Kidney epithelial cell (primary cell): Measurements from ENCODE around the gene ARHGAP1. TPM values are rescaled to one million over a fixed set of nuclear protein-coding genes. Genes with fewer than 3 reads are reported as not detected.

Experiments used
- DNase-seq: peaks from one replicate; pipeline ENCODE4 v3.0.0-alpha.2; 2010; ENCODE audit warnings: low read depth
- H3K27me3 ChIP-seq: 2 replicates; pipeline ENCODE4 v1.6.0; 2011; ENCODE audit warnings: low read length; ENCODE audit not compliant: control insufficient read depth, insufficient read depth
- H3K36me3 ChIP-seq: 2 replicates; pipeline ENCODE4 v1.5.1; 2011; ENCODE audit warnings: low read length; ENCODE audit not compliant: control insufficient read depth, insufficient read depth
- H3K4me3 ChIP-seq: 2 replicates; pipeline ENCODE4 v1.5.1; 2011; ENCODE audit warnings: low read depth, mild to moderate bottlenecking, control low read depth, low read length
- CTCF ChIP-seq: IDR thresholded peaks from 2 replicates; pipeline ENCODE4 v1.5.1; 2011; ENCODE audit warnings: mild to moderate bottlenecking, moderate library complexity, low read length, control low read depth, inconsistent platforms; ENCODE audit not compliant: insufficient read depth, poor library complexity, severe bottlenecking
- total RNA-seq: library from RNA; depleted of rRNA; stranded (reverse); fragments of >200 nt; gene quantifications from 2 replicates; pipeline ENCODE4 v1.2.3, GENCODE V29; 2015

ARHGAP1 gene
- total RNA-seq, 1 donor from 2014 or later: 51.6 TPM

GRCh38 chr11:46697723-46698122, 2.7 kb downstream of the ARHGAP1 start:
- Histone ChIP-seq H3K36me3 (peaks cover 4% of the 10 kb centered on the region), H3K4me3 (no peak overlapping the region), H3K27me3 (no peaks in the 10 kb centered on the region)
- TF ChIP-seq CTCF: no peak
- DNase-seq: no peak

- no peak for DNase-seq
- peaks cover 4% of the 10 kb centered on the region for H3K36me3 ChIP-seq
These were observed 3.1 kb downstream of the ARHGAP1 start for GRCh38 chr11:46697303-46697702.

GRCh38 chr11:46696212-46696558, 4.2 kb downstream of the ARHGAP1 start:
- TF ChIP-seq CTCF: no peak
- H3K36me3 ChIP-seq: peaks cover 4% of the 10 kb centered on the region
- no peak for DNase-seq
- no peak overlapping the region for H3K4me3 ChIP-seq
- H3K27me3 ChIP-seq: no peaks in the 10 kb centered on the region

More at GRCh38 chr11:46697303-46697702, 3.1 kb downstream of the ARHGAP1 start:
- no peak overlapping the region for H3K4me3 ChIP-seq
- TF ChIP-seq CTCF: no peak
- no peaks in the 10 kb centered on the region for H3K27me3 ChIP-seq

- no peak for DNase-seq
- no peak for TF ChIP-seq CTCF
- Histone ChIP-seq H3K36me3 (peaks cover 4% of the 10 kb centered on the region), H3K27me3 (no peaks in the 10 kb centered on the region), H3K4me3 (no peak overlapping the region)
These were observed 4.8 kb downstream of the ARHGAP1 start for GRCh38 chr11:46695345-46696211.

GRCh38 chr11:46694607-46695006, 5.8 kb downstream of the ARHGAP1 start:
- H3K27me3 ChIP-seq: no peaks in the 10 kb centered on the region
- DNase-seq: no peak
- H3K36me3 ChIP-seq: peaks cover 4% of the 10 kb centered on the region
- no peak for TF ChIP-seq CTCF
- no peak overlapping the region for H3K4me3 ChIP-seq

- peaks cover 4% of the 10 kb centered on the region for H3K36me3 ChIP-seq
- no peaks in the 10 kb centered on the region for H3K27me3 ChIP-seq
- no peak for DNase-seq
- TF ChIP-seq CTCF: no peak
- H3K4me3 ChIP-seq: no peak overlapping the region
These were observed 6.3 kb downstream of the ARHGAP1 start for GRCh38 chr11:46694072-46694471.
